SU-DHL-6 (cell line): ENCODE measurements around the gene CD96.

Source experiments
- H2AFZ ChIP-seq: fragments of 200-600 bp; sonication (generic); 2 replicates; pipeline ENCODE4 v1.6.1; 2014; ENCODE audit warnings: low read depth, mild to moderate bottlenecking, moderate library complexity, mixed read lengths, antibody characterized with exemption, low read length; ENCODE audit not compliant: severe bottlenecking
- H3F3A ChIP-seq: fragments of 200-600 bp; shearing (Covaris generic); 2 replicates; pipeline ENCODE4 v1.6.0; 2016; ENCODE audit warnings: antibody characterized with exemption, mild to moderate bottlenecking; ENCODE audit not compliant: insufficient read depth
- H3K27ac ChIP-seq: fragments of 200-600 bp; sonication (generic); 2 replicates; pipeline ENCODE4 v1.5.1; 2016; ENCODE audit warnings: low read depth, mild to moderate bottlenecking, low read length, moderate library complexity, mixed read lengths
- H3K27me3 ChIP-seq: fragments of 200-600 bp; sonication (generic), shearing (Covaris generic); 2 replicates; pipeline ENCODE4 v1.6.0; 2014; ENCODE audit warnings: mild to moderate bottlenecking, low read length
- H3K36me3 ChIP-seq: fragments of 200-600 bp; sonication (generic); 2 replicates; pipeline ENCODE4 v1.6.1; 2014; ENCODE audit warnings: mild to moderate bottlenecking, low read length, mixed read lengths
- H3K4me2 ChIP-seq: fragments of 300-600, 200-600 bp; shearing (Covaris generic), sonication (generic); 2 replicates; pipeline ENCODE4 v1.6.0; 2014; ENCODE audit warnings: low read length, low read depth, mild to moderate bottlenecking; ENCODE audit not compliant: poor library complexity, severe bottlenecking
- H3K4me3 ChIP-seq: fragments of 200-600 bp; sonication (generic); 2 replicates; pipeline ENCODE4 v1.5.1; 2014; ENCODE audit warnings: antibody characterized with exemption, low read length, mild to moderate bottlenecking, mixed read lengths; ENCODE audit not compliant: insufficient read depth, poor library complexity, severe bottlenecking
- H3K79me2 ChIP-seq: fragments of 200-600 bp; sonication (generic); 2 replicates; pipeline ENCODE4 v1.6.1; 2014; ENCODE audit warnings: mild to moderate bottlenecking, low read length, moderate library complexity; ENCODE audit not compliant: insufficient read depth
- H3K9ac ChIP-seq: fragments of 200-600 bp; sonication (generic); 2 replicates; pipeline ENCODE4 v1.7.0; 2014; ENCODE audit warnings: mild to moderate bottlenecking, low read length
- H3K9me2 ChIP-seq: fragments of 200-600 bp; sonication (generic); replicated peaks from 2 replicates; pipeline ENCODE4 v1.6.1; 2014; ENCODE audit warnings: low read length; ENCODE audit not compliant: insufficient read depth
- H3K9me3 ChIP-seq: fragments of 200-600 bp; sonication (generic); 2 replicates; pipeline ENCODE4 v1.6.1; 2014; ENCODE audit warnings: low read length, mixed read lengths; ENCODE audit not compliant: insufficient read depth
- H4K20me1 ChIP-seq: fragments of 200-600 bp; sonication (generic); 2 replicates; pipeline ENCODE4 v1.6.1; 2014; ENCODE audit warnings: low read depth, mild to moderate bottlenecking, antibody characterized with exemption, low read length, moderate library complexity, mixed read lengths
- CTCF ChIP-seq: fragments of 200-600 bp; sonication (generic); IDR thresholded peaks from one replicate; pipeline ENCODE4 v1.5.1; 2017; ENCODE audit warnings: antibody characterized with exemption, mild to moderate bottlenecking, low read length, moderate library complexity; ENCODE audit not compliant: insufficient read depth, poor library complexity, severe bottlenecking
- EZH2phosphoT487 ChIP-seq: fragments of 200-600 bp; sonication (generic), shearing (Covaris generic); conservative IDR thresholded peaks from 2 replicates; pipeline ENCODE4 v1.6.1; 2018; ENCODE audit warnings: mild to moderate bottlenecking, antibody characterized with exemption, low read length, moderate library complexity, mixed read lengths

CD96 gene

DNA sequence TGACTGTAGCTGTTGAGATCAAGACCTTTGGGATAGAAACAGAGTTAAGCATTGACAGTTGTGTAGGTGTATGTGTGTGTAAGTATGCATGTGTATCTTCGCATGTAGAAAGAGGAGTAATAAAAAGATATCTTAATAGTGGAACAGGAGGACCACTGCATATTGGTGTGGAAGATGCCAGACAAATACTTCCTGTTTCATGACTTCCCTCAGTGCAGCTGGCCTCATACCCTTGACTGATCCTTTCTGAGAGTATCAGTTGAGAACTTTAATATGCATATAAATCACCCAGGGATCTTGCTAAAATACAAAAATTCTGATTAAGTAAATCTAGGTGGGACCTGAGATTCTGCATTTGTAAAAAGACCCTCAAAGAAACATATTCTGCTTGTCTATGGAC lies 61.7 kb downstream of the CD96 start:
- no peak for TF ChIP-seq CTCF
- no peak for TF ChIP-seq EZH2phosphoT487
- Histone ChIP-seq H3K27ac (no peak overlapping the region), H3K4me2 (no peak overlapping the region), H3K36me3 (no peaks in the 10 kb centered on the region), H3K4me3 (no peak overlapping the region), H3K79me2 (no peaks in the 10 kb centered on the region), H3K9me3 (no peaks in the 10 kb centered on the region), H3F3A (no peaks in the 10 kb centered on the region), H2AFZ (no peak overlapping the region), H3K27me3 (no peaks in the 10 kb centered on the region), H3K9ac (no peak overlapping the region), H4K20me1 (no peaks in the 10 kb centered on the region), H3K9me2 (no peaks in the 10 kb centered on the region)

DNA sequence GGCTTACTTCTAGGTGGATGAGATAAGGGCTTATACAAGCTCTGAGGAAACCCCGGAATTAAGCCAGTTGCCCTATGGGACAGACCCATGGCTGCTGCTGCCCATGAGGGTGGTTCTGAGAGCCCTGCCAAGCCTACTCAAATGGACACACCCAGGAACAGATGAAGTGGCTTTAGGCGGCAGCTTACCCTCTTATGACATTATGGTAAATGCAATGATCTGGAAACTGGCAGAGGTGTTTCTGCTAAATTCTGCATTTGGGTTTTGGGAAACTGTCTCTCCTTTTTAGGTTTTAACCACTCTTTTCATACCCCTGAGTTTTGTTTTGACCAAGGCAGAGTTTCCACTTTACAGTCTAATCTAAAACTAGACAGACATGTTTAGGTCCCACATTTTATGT lies 62.1 kb downstream of the CD96 start:
- Histone ChIP-seq H3K79me2 (no peaks in the 10 kb centered on the region), H3K9me3 (no peaks in the 10 kb centered on the region), H3K36me3 (no peaks in the 10 kb centered on the region), H3K4me3 (no peak overlapping the region), H3F3A (no peaks in the 10 kb centered on the region), H3K9me2 (no peaks in the 10 kb centered on the region), H3K4me2 (no peak overlapping the region), H4K20me1 (no peaks in the 10 kb centered on the region), H3K9ac (no peak overlapping the region), H3K27ac (no peak overlapping the region), H3K27me3 (no peaks in the 10 kb centered on the region), H2AFZ (no peak overlapping the region)
- no peak for TF ChIP-seq EZH2phosphoT487
- no peak for TF ChIP-seq CTCF

- Histone ChIP-seq H3K27me3 (no peaks in the 10 kb centered on the region), H3K4me2 (no peak overlapping the region), H3K4me3 (no peak overlapping the region), H3K79me2 (no peaks in the 10 kb centered on the region), H3K9ac (no peak overlapping the region), H3K36me3 (no peaks in the 10 kb centered on the region), H2AFZ (no peak overlapping the region), H3K9me2 (no peaks in the 10 kb centered on the region), H3K27ac (no peak overlapping the region), H4K20me1 (no peaks in the 10 kb centered on the region), H3F3A (no peaks in the 10 kb centered on the region), H3K9me3 (no peaks in the 10 kb centered on the region)
- no peak for TF ChIP-seq EZH2phosphoT487
- TF ChIP-seq CTCF: no peak
These were observed 63.0 kb downstream of the CD96 start for GRCh38 chr3:111605018-111605417.

GRCh38 chr3:111605493-111605892 lies 63.5 kb downstream of the CD96 start:
- TF ChIP-seq CTCF: no peak
- no peak for TF ChIP-seq EZH2phosphoT487

More at GRCh38 chr3:111605493-111605892, 63.5 kb downstream of the CD96 start:
- Histone ChIP-seq H3K79me2 (no peaks in the 10 kb centered on the region), H3K9me3 (no peaks in the 10 kb centered on the region), H3K9ac (no peak overlapping the region), H3K27ac (no peak overlapping the region), H3F3A (no peaks in the 10 kb centered on the region), H2AFZ (no peak overlapping the region), H3K36me3 (no peaks in the 10 kb centered on the region), H3K27me3 (no peaks in the 10 kb centered on the region), H4K20me1 (no peaks in the 10 kb centered on the region), H3K9me2 (no peaks in the 10 kb centered on the region), H3K4me3 (no peak overlapping the region), H3K4me2 (no peak overlapping the region)
